Lower leg skin (tissue), 3 donors: Measurements from ENCODE around the gene PRIM2.
"Not testable (repeated sequence)": the region's sequence is repeated elsewhere in the genome, so short reads cannot be mapped to it uniquely, and the experiment has no call there.

Source experiments
- CTCF ChIP-seq, 3 donors: fragments of 450-650 bp; IDR thresholded peaks; one replicate each; pipeline ENCODE4 v1.5.1; 2016; ENCODE audit warnings: antibody characterized with exemption in 3 of 3, mild to moderate bottlenecking in 3 of 3, moderate library complexity in 2 of 3
- POLR2A ChIP-seq, 2 donors: fragments of 450-650 bp; IDR thresholded peaks; one replicate each; pipeline ENCODE4 v1.6.1; 2016 to 2017; ENCODE audit warnings: antibody characterized with exemption in 2 of 2, mild to moderate bottlenecking in 1 of 2, moderate library complexity in 1 of 2

- TF ChIP-seq CTCF, POLR2A (IDR thresholded peaks at IDR 0.05): not testable (repeated sequence)
These were observed 155.5 kb downstream of the PRIM2 start for GRCh38 chr6:57472861-57473362.
